Psoas muscle (tissue), 8 donors: ENCODE measurements around the gene FTMT. TPM values are rescaled to one million over a fixed set of nuclear protein-coding genes. Genes with fewer than 3 reads are reported as not detected.

ENCODE experiments used
- ATAC-seq, 4 donors: fragments of 200-7000 bp; cut with Tn5 transposase; one replicate each; pipeline ENCODE4 v1.9.1; 2020; ENCODE audit warnings: moderate library complexity in 3 of 4, mild to moderate bottlenecking in 2 of 4
- DNase-seq, 2 donors: peaks; one replicate each; pipeline ENCODE4 v3.0.0-alpha.2; 2020
- H3K27ac ChIP-seq: fragments of 200-600 bp; one replicate; pipeline ENCODE4 v1.8.0; 2022
- H3K27me3 ChIP-seq, 3 donors: fragments of 200-600 bp in 1 of 3; one replicate each; pipeline versions ENCODE4 v1.6.1 to v1.8.0; 2013 to 2022; ENCODE audit warnings: low read length in 2 of 3, mild to moderate bottlenecking in 2 of 3, moderate library complexity in 1 of 3; ENCODE audit not compliant: insufficient read depth in 3 of 3
- H3K36me3 ChIP-seq, 2 donors: fragments of 200-600 bp in 1 of 2; one replicate each; pipeline versions ENCODE4 v1.6.1 to v1.8.0; 2013 to 2022; ENCODE audit warnings: low read depth in 1 of 2, mild to moderate bottlenecking in 1 of 2, moderate library complexity in 1 of 2; ENCODE audit not compliant: insufficient read depth in 1 of 2
- H3K4me1 ChIP-seq: fragments of 200-600 bp; one replicate; pipeline ENCODE4 v1.8.0; 2022
- H3K4me3 ChIP-seq: fragments of 200-600 bp; one replicate; pipeline ENCODE4 v1.8.0; 2022; ENCODE audit warnings: mild to moderate bottlenecking
- H3K9me3 ChIP-seq: fragments of 200-600 bp; one replicate; pipeline ENCODE4 v1.8.0; 2022
- CTCF ChIP-seq: fragments of 200-600 bp; IDR thresholded peaks from one replicate; pipeline ENCODE4 v1.8.0; 2022; ENCODE audit warnings: antibody characterized with exemption
- WGBS, 3 donors: extraction: QIAGEN DNeasy Blood & Tissue Kit; methylation state at CpG; one replicate each; pipeline versions ENCODE4 v1.1.6 to v1.1.7; 2013; 5-methylcytosine and 5-hydroxymethylcytosine counted together
- intact Hi-C, 2 donors: fragments of 100-400 bp; cut with DNase I; formaldehyde crosslinking; loops; one replicate each; pipeline versions ENCODE4 v1.11.0 to v1.14.2; 2022
- polyA plus RNA-seq, 3 donors: library from polyadenylated mRNA; stranded (reverse); fragments of 200-250 nt; gene quantifications; one replicate each; pipeline ENCODE4 v1.2.3, GENCODE V29; 2013
- total RNA-seq, 4 donors: library from RNA; stranded (reverse); fragmentation: NEBNext Ultra II Directional in 2 of 4; extraction: Animal tissue kit (Norgen Biotek cat#: 25700) in 2 of 4; gene quantifications; one replicate each; pipeline versions ENCODE4 v1.2.1 to v1.2.4, GENCODE V29; 2021 to 2023
- donor health status: healthy with polysubstance abuse.
- donor health status: DM: no; HTN: no; CAD: no; lungs with moderate emphysema.
- donor health status: Bipolar disorder and iron deficiency.
- donor health status: healthy.
- donor health status: DM: yes; HTN: yes; CAD: no.
- donor health status: DM: no; HTN: no; CAD: no.
- donor health status: DM: no; HTN: no; CAD: no.
- donor health status: DM: yes; HTN: yes; CAD: no.

Gene FTMT
- total and polyA plus RNA-seq, 7 donors = not detected

GRCh38 chr5:121873409-121873808, 21.7 kb downstream of the FTMT start:
- WGBS, 3 donors = 23 to 33% (median 31%) methylated on average over 1 of the region's 1 CpG
- peak in 2 of 4 donors; percentile 60 to 62 for ATAC-seq
- no peaks in the 10 kb centered on the region for H3K9me3 ChIP-seq
- no peak for DNase-seq
- H3K36me3 ChIP-seq = no peaks in the 10 kb centered on the region
- no peak for TF ChIP-seq CTCF
- peaks cover 5% of the 10 kb centered on the region for H3K4me1 ChIP-seq
- intact Hi-C loops = loop anchor here in 1 of 2 donors (5.0 kb wide), 1 partner anchor 246 kb away; no protein-coding TSS in a partner anchor
- no peak overlapping the region for H3K4me3 ChIP-seq
- H3K27me3 ChIP-seq = no peaks in the 10 kb centered on the region
- H3K27ac ChIP-seq = no peak overlapping the region

- ATAC-seq (no peak), DNase-seq (no peak)
- H3K4me3 ChIP-seq = no peak overlapping the region
- H3K36me3 ChIP-seq = no peaks in the 10 kb centered on the region
- H3K27me3 ChIP-seq = no peaks in the 10 kb centered on the region
- H3K4me1 ChIP-seq = no peaks in the 10 kb centered on the region
- no peaks in the 10 kb centered on the region for H3K9me3 ChIP-seq
- intact Hi-C loops = no loop called here
- no peak overlapping the region for H3K27ac ChIP-seq
- TF ChIP-seq CTCF = no peak
- 84 to 90% (median 88%) methylated on average over 2 of the region's 2 CpGs for WGBS, 3 donors
Observed at GRCh38 chr5:121885630-121886029, 33.9 kb downstream of the FTMT start.

GRCh38 chr5:121887727-121888126, 36.0 kb downstream of the FTMT start:
- Histone ChIP-seq H3K27me3 (no peaks in the 10 kb centered on the region), H3K4me3 (no peak overlapping the region), H3K36me3 (no peaks in the 10 kb centered on the region), H3K9me3 (no peaks in the 10 kb centered on the region), H3K4me1 (no peaks in the 10 kb centered on the region), H3K27ac (no peak overlapping the region)
- no peak for DNase-seq
- TF ChIP-seq CTCF = no peak
- no peak for ATAC-seq
- intact Hi-C loops = no loop called here

GRCh38 chr5:121890297-121890858, 38.7 kb downstream of the FTMT start:
- intact Hi-C loops = loop anchor here in 1 of 2 donors (10.0 kb wide), 1 partner anchor 236 kb away; no protein-coding TSS in a partner anchor
- no peaks in the 10 kb centered on the region for H3K27me3 ChIP-seq
- no peak for TF ChIP-seq CTCF
- H3K9me3 ChIP-seq = no peaks in the 10 kb centered on the region
- ATAC-seq (no peak), DNase-seq (peak in 1 of 2 donors; percentile 41)
- no peaks in the 10 kb centered on the region for H3K36me3 ChIP-seq
- H3K4me1 ChIP-seq = no peaks in the 10 kb centered on the region
- H3K27ac ChIP-seq = no peak overlapping the region
- 89 to 91% (median 89%) methylated on average over 11 of the region's 11 CpGs for WGBS, 3 donors
- no peak overlapping the region for H3K4me3 ChIP-seq

- Histone ChIP-seq H3K36me3 (no peaks in the 10 kb centered on the region), H3K27me3 (no peaks in the 10 kb centered on the region), H3K9me3 (no peaks in the 10 kb centered on the region), H3K4me1 (no peaks in the 10 kb centered on the region), H3K27ac (no peak overlapping the region), H3K4me3 (no peak overlapping the region)
- intact Hi-C loops = loop anchor here in 1 of 2 donors (10.0 kb wide), 1 partner anchor 243 kb away; no protein-coding TSS in a partner anchor
- ATAC-seq (no peak), DNase-seq (no peak)
- WGBS, 3 donors = 83 to 89% (median 84%) methylated on average over 5 of the region's 5 CpGs
- TF ChIP-seq CTCF = no peak
Observed at GRCh38 chr5:121897341-121897740, 45.7 kb downstream of the FTMT start.
